HepG2 (cell line): Measurements from ENCODE around the gene ETS2. TPM values are rescaled to one million over a fixed set of nuclear protein-coding genes. Genes with fewer than 3 reads are reported as not detected.

ENCODE experiments used
- ATAC-seq: fragments of 200-7000 bp; cut with Tn5 transposase; 3 replicates; pipeline ENCODE4 v1.9.1; 2020; ENCODE audit warnings: mild to moderate bottlenecking, moderate library complexity
- BruUV-seq: library from RNA; stranded (reverse); fragments of 400-500 nt; replicated peaks from 2 replicates; lab custom pipeline; 2021; lab: Mats Ljungman, UMichigan
- CTCF ChIA-PET: fragments of 300-600 bp; formaldehyde crosslinking; extraction: SDS; loops from one replicate; lab custom pipeline; 2021; ENCODE audit warnings: low total read pairs, inconsistent platforms, low intra/inter-chr PET ratio; lab: Yijun Ruan, JAX
- POLR2A ChIA-PET: fragments of 350-600 bp; sonication (Branson Sonifier 250); formaldehyde crosslinking; loops from one replicate; lab custom pipeline; 2020; ENCODE audit warnings: antibody characterized with exemption, inconsistent platforms; lab: Yijun Ruan, JAX
- DNase-seq: peaks from one replicate; pipeline ENCODE4 v3.0.0-alpha.2; 2015; ENCODE audit warnings: low spot score
- FAIRE-seq: peaks from 3 replicates; lab custom pipeline; 2011; peaks lifted over from hg19 to GRCh38; lab: Jason Lieb, UNC
- H2AFZ ChIP-seq: one replicate; pipeline ENCODE4 v1.6.1; 2011; ENCODE audit warnings: low read length, inconsistent platforms
- H3K27ac ChIP-seq: fragments of 300-600 bp; 3 replicates; pipeline ENCODE4 v1.8.0; 2011; ENCODE audit warnings: mixed run types, mild to moderate bottlenecking, mixed read lengths, low read length, inconsistent platforms; ENCODE audit not compliant: insufficient read depth; ENCODE audit errors: extremely low read length
- H3K27me3 ChIP-seq, 2 experiments: fragments of 200-600 bp in 1 of 2; 2 replicates in 1 of 2; 3 replicates in 1 of 2; pipeline versions ENCODE4 v1.6.0 to v1.8.0; 2011; ENCODE audit warnings: low read length in 2 of 2, mild to moderate bottlenecking in 2 of 2, moderate library complexity in 2 of 2, inconsistent platforms in 1 of 2; ENCODE audit not compliant: insufficient read depth in 2 of 2, control insufficient read depth in 1 of 2
- H3K36me3 ChIP-seq, 2 experiments: fragments of 200-600 bp in 1 of 2; replicated peaks in 1 of 2; 2 replicates in 1 of 2; 3 replicates in 1 of 2; pipeline versions ENCODE4 v1.5.1 to v1.8.0; 2011; ENCODE audit warnings: low read length in 2 of 2, inconsistent platforms in 1 of 2; ENCODE audit not compliant: insufficient read depth in 2 of 2, control insufficient read depth in 1 of 2
- H3K4me1 ChIP-seq: 2 replicates; pipeline ENCODE4 v1.5.1; 2012; ENCODE audit warnings: low read length, inconsistent platforms; ENCODE audit not compliant: insufficient read depth
- H3K4me2 ChIP-seq: 2 replicates; pipeline ENCODE4 v1.6.0; 2011; ENCODE audit warnings: low read depth, low read length, inconsistent platforms
- H3K4me3 ChIP-seq, 3 experiments: fragments of 200-600 bp in 1 of 3; sonication (generic), shearing (Covaris generic) in 1 of 3; replicated peaks in 1 of 3; 2 replicates each; pipeline ENCODE4 v1.5.1; 2011 to 2016; ENCODE audit warnings: low read length in 3 of 3, inconsistent platforms in 2 of 3, low read depth in 2 of 3, mild to moderate bottlenecking in 2 of 3, control low read depth in 1 of 3, mixed read lengths in 1 of 3; ENCODE audit not compliant: insufficient read depth in 1 of 3
- H3K79me2 ChIP-seq: one replicate; pipeline ENCODE4 v1.6.1; 2011; ENCODE audit warnings: low read length, inconsistent platforms; ENCODE audit not compliant: insufficient read depth
- H3K9ac ChIP-seq: 2 replicates; pipeline ENCODE4 v1.6.0; 2011; ENCODE audit warnings: mild to moderate bottlenecking, low read depth, low read length, inconsistent platforms; ENCODE audit not compliant: insufficient read depth
- H3K9me3 ChIP-seq: 2 replicates; pipeline ENCODE4 v1.5.1; 2012; ENCODE audit warnings: mild to moderate bottlenecking, low read length
- H4K20me1 ChIP-seq: 2 replicates; pipeline ENCODE4 v1.6.0; 2011; ENCODE audit warnings: inconsistent platforms, mild to moderate bottlenecking, low read length, moderate library complexity; ENCODE audit not compliant: insufficient read depth
- HCFC1 ChIP-seq: fragments of 150-350 bp; IDR thresholded peaks from 2 replicates; pipeline ENCODE4 v1.6.1; 2014; ENCODE audit warnings: low read depth, low read length
- ZBTB38 ChIP-seq: sonication (generic); formaldehyde crosslinking; IDR thresholded peaks from 2 replicates; pipeline ENCODE4 v1.5.1; 2020; ENCODE audit warnings: mild to moderate bottlenecking, missing genetic modification reagents
- ZKSCAN8 ChIP-seq: IDR thresholded peaks from 2 replicates; pipeline ENCODE4 v1.6.1; 2016; ENCODE audit warnings: borderline replicate concordance, missing genetic modification reagents, missing compliant biosample characterization
- ZNF589 ChIP-seq: sonication (generic); formaldehyde crosslinking; conservative IDR thresholded peaks from 2 replicates; pipeline ENCODE4 v1.8.0; 2022; ENCODE audit warnings: mild to moderate bottlenecking, moderate library complexity, missing genetic modification reagents
- ZNF605 ChIP-seq: sonication (generic); formaldehyde crosslinking; IDR thresholded peaks from 2 replicates; pipeline ENCODE4 v1.8.0; 2022; ENCODE audit warnings: mild to moderate bottlenecking, missing genetic modification reagents
- ZNF782 ChIP-seq: sonication (generic); formaldehyde crosslinking; IDR thresholded peaks from 2 replicates; pipeline ENCODE4 v1.4.0; 2020; ENCODE audit warnings: missing genetic modification reagents, mild to moderate bottlenecking, borderline replicate concordance
- WGBS: methylation state at CpG from one replicate; pipeline ENCODE4 v1.1.6; 2017; ENCODE audit warnings: low lambda C conversion rate; 5-methylcytosine and 5-hydroxymethylcytosine counted together
- in situ Hi-C: cut with HindIII; loops from 2 replicates; pipeline ENCODE4 v1.10.0; 2017; ENCODE audit warnings: low pct_unique_long_range_greater_than_20kb; ENCODE audit not compliant: extremely low pct_ligation_motif_present
- intact Hi-C: fragments of 100-400 bp; cut with micrococcal nuclease; formaldehyde crosslinking; loops from one replicate; pipeline ENCODE4 v1.10.0; 2022; ENCODE audit not compliant: unreplicated experiment
- polyA plus RNA-seq, 8 experiments: library from polyadenylated mRNA; depleted of rRNA in 3 of 8; stranded (reverse) in 7 of 8; unstranded in 1 of 8; fragments of >200 nt; fragmentation: Illumina TruSeq in 4 of 8; extraction: Trizol in 4 of 8; gene quantifications; 2 replicates each; pipeline versions ENCODE4 v1.2.1 to v1.2.3, GENCODE V29; 2011 to 2016; ENCODE audit warnings: low read depth in 4 of 8, missing spikeins in 1 of 8, mixed read lengths in 1 of 8; ENCODE audit not compliant: insufficient read depth in 1 of 8
- total RNA-seq, 5 experiments: library from RNA; depleted of rRNA; stranded (reverse); fragments of >200 nt; fragmentation: Illumina TruSeq; extraction: Trizol; gene quantifications; 2 replicates each; pipeline ENCODE4 v1.2.3, GENCODE V29; 2016; ENCODE audit warnings: low read depth in 1 of 5

ETS2 gene
- total and polyA plus RNA-seq, 2 of the 13 experiments (the other 11 are each of a cell fraction or from before 2014, with no cell fraction given) = 24.6 to 64.4 TPM

GRCh38 chr21:38800924-38801744, 4.6 kb upstream of the ETS2 start:
- BruUV-seq = no TSS peak
- DNase-seq (no peak), FAIRE-seq (no peak), ATAC-seq (no peak)
- H3K4me1 ChIP-seq = peaks cover 89% of the 10 kb centered on the region
- TF ChIP-seq HCFC1 (no peak), ZNF589 (CRISPR knock-in tag) (no peak), ZBTB38 (0 out of 2 replicates have a peak, but pooled peaks have one; percentile 10), ZNF782 (no peak), ZNF605 (CRISPR knock-in tag) (no peak), ZKSCAN8 (CRISPR knock-in tag) (no peak)
- no peak overlapping the region for H3K4me2 ChIP-seq
- no peaks in the 10 kb centered on the region for H4K20me1 ChIP-seq
- no peak overlapping the region for H3K4me3 ChIP-seq
- H2AFZ ChIP-seq = no peak overlapping the region
- 96% methylated on average over 12 of the region's 12 CpGs for WGBS
- peaks cover 1% of the 10 kb centered on the region for H3K79me2 ChIP-seq
- no peaks in the 10 kb centered on the region for H3K36me3 ChIP-seq
- in situ Hi-C loops = loop anchor here (10.0 kb wide), 1 partner anchor 324 kb away; no protein-coding TSS in a partner anchor
- no peak overlapping the region for H3K9ac ChIP-seq
- H3K9me3 ChIP-seq = no peaks in the 10 kb centered on the region
- POLR2A ChIA-PET = interaction anchor here (4.2 kb wide), 1 partner anchor 13 kb away, joined by 28 read pairs; no protein-coding TSS in a partner anchor
- intact Hi-C loops = loop anchor here (10.0 kb wide), 1 partner anchor 334 kb away; no protein-coding TSS in a partner anchor
- H3K27ac ChIP-seq = no peak overlapping the region
- no peaks in the 10 kb centered on the region for H3K27me3 ChIP-seq
- CTCF ChIA-PET = no interaction called here
